Effector CD8-positive, alpha-beta T cell (primary cell): ENCODE data around the gene KRTAP10-7.
"Not testable (repeated sequence)": the region's sequence is repeated elsewhere in the genome, so short reads cannot be mapped to it uniquely, and the experiment has no call there.

ENCODE experiments used
- DNase-seq: peaks from one replicate; lab custom pipeline; 2025; lab: John Stamatoyannopoulos, UW
- total RNA-seq, 4 experiments: gene quantifications; one replicate each; lab custom pipeline; 2026; lab: John Stamatoyannopoulos, UW

Gene KRTAP10-7
- total RNA-seq, result 0 reads per million in 4 experiments

GRCh38 chr21:44600118-44600978, at the start of gene KRTAP10-7:
KRTAP10-7 (plus strand) TSS chr21:44600597; CDS start chr21:44600622, 25 bp downstream.
- not testable (repeated sequence) for DNase-seq

GRCh38 chr21:44550807-44551206, 49.6 kb upstream of the KRTAP10-7 start:
- DNase-seq, result no peak

- DNase-seq, result no peak
Measured at GRCh38 chr21:44551340-44551961, 48.9 kb upstream of the KRTAP10-7 start, which contains the start of gene KRTAP10-2. KRTAP10-2 (minus strand) TSS chr21:44551505; CDS start chr21:44551458, 47 bp downstream.

GRCh38 chr21:44552136-44552535, 48.3 kb upstream of the KRTAP10-7 start:
- DNase-seq, result no peak

- no peak for DNase-seq
Measured at GRCh38 chr21:44552681-44553080, 47.7 kb upstream of the KRTAP10-7 start.

- no peak for DNase-seq
Measured at GRCh38 chr21:44555200-44555875, 45.1 kb upstream of the KRTAP10-7 start.

GRCh38 chr21:44556879-44557278, 43.5 kb upstream of the KRTAP10-7 start:
- no peak for DNase-seq

- DNase-seq, result no peak
Measured at GRCh38 chr21:44557491-44558328, 42.7 kb upstream of the KRTAP10-7 start.

GRCh38 chr21:44558329-44558675, 42.1 kb upstream of the KRTAP10-7 start:
- DNase-seq, result not testable (repeated sequence)

GRCh38 chr21:44558695-44559094, 41.7 kb upstream of the KRTAP10-7 start, which contains the start of gene KRTAP10-3:
KRTAP10-3 (minus strand) TSS chr21:44558795; CDS start chr21:44558715, 80 bp downstream.
- DNase-seq, result no peak

GRCh38 chr21:44564099-44564498, 36.3 kb upstream of the KRTAP10-7 start:
- no peak for DNase-seq

- no peak for DNase-seq
Measured at GRCh38 chr21:44564886-44565598, 35.4 kb upstream of the KRTAP10-7 start.

GRCh38 chr21:44566403-44566802, 34.0 kb upstream of the KRTAP10-7 start:
- no peak for DNase-seq

GRCh38 chr21:44567481-44568171, 32.8 kb upstream of the KRTAP10-7 start:
- DNase-seq, result no peak

- no peak for DNase-seq
Measured at GRCh38 chr21:44568261-44568660, 32.1 kb upstream of the KRTAP10-7 start.

GRCh38 chr21:44568667-44569556, 31.5 kb upstream of the KRTAP10-7 start:
- DNase-seq, result no peak

- no peak for DNase-seq
Measured at GRCh38 chr21:44569861-44570517, 30.4 kb upstream of the KRTAP10-7 start.

GRCh38 chr21:44571296-44571695, 29.1 kb upstream of the KRTAP10-7 start:
- DNase-seq, result no peak
